GM13976 (cell line): ENCODE results near the gene CELF2.

Source experiments
- DNase-seq: peaks from one replicate; pipeline ENCODE4 v3.0.0; 2012; ENCODE audit warnings: low spot score
- CTCF ChIP-seq: IDR thresholded peaks from 2 replicates; pipeline ENCODE4 v1.5.1; 2012; ENCODE audit warnings: borderline replicate concordance, mild to moderate bottlenecking; ENCODE audit not compliant: insufficient read depth; ENCODE audit errors: extremely low read depth, missing control alignments, control extremely low read depth
- in situ Hi-C: fragments of 300-500 bp; cut with MboI; formaldehyde crosslinking; loops from one replicate; pipeline ENCODE4 v1.12.0; 2022; ENCODE audit warnings: low sequenced_read_pairs, mixed read lengths, inconsistent platforms; ENCODE audit not compliant: unreplicated experiment

CELF2 gene

DNA sequence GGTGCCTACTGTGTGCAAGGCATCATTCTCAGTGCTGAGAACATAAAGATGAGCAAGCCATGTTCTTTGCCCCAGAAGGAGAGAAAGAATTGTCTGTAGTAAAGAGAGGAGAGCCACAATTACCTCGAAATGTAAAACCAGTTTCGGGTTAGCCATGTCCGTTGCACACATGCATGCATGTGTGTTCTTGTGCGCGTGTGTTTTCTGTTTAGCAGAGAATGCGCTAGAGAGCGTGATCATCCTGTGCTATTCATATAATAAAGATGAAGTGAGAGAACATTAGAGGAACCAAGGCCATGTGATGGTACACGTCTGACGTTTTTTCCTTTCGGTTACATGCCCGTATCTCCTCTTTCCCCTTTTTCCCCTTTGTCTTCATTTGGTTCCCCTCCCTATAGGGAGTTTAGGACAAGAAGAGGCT is 158.2 kb downstream of the CELF2 start:
- TF ChIP-seq CTCF: peak; percentile 14
- in situ Hi-C loops: loop anchor here (10.0 kb wide), 1 partner anchor 89 kb away; no protein-coding TSS in a partner anchor
- peak; percentile 43 for DNase-seq

DNA sequence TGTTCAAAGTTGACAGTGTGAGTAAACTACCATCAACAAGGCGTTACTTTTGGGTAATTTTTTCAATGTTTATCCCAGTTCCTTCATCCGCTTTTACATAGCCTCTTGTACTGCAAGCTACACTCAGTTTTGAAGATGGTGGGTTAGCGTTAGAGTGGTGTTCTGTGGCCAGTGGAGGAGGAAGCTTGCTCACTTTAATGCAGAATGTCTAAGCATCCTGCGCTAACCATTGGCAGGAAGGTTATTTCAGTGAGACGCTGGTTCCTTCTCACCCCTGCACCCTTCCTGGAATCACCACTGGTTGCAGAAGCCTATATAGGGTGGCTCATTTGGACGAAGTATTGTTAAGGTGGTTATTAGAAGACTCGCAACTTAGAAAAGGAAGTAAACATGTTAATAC is 159.1 kb downstream of the CELF2 start:
- DNase-seq: no peak
- no peak for TF ChIP-seq CTCF
- in situ Hi-C loops: loop anchor here (10.0 kb wide), 1 partner anchor 88 kb away; no protein-coding TSS in a partner anchor

GRCh38 chr10:11177381-11177780 is 159.7 kb downstream of the CELF2 start:
- in situ Hi-C loops: loop anchor here (10.0 kb wide), 1 partner anchor 87 kb away; no protein-coding TSS in a partner anchor
- TF ChIP-seq CTCF: no peak
- DNase-seq: no peak

- peak; percentile 19 for TF ChIP-seq CTCF
- no peak for DNase-seq
- in situ Hi-C loops: loop anchor here (10.0 kb wide), 1 partner anchor 87 kb away; no protein-coding TSS in a partner anchor
Observed at GRCh38 chr10:11177926-11178471, 160.3 kb downstream of the CELF2 start.

DNA sequence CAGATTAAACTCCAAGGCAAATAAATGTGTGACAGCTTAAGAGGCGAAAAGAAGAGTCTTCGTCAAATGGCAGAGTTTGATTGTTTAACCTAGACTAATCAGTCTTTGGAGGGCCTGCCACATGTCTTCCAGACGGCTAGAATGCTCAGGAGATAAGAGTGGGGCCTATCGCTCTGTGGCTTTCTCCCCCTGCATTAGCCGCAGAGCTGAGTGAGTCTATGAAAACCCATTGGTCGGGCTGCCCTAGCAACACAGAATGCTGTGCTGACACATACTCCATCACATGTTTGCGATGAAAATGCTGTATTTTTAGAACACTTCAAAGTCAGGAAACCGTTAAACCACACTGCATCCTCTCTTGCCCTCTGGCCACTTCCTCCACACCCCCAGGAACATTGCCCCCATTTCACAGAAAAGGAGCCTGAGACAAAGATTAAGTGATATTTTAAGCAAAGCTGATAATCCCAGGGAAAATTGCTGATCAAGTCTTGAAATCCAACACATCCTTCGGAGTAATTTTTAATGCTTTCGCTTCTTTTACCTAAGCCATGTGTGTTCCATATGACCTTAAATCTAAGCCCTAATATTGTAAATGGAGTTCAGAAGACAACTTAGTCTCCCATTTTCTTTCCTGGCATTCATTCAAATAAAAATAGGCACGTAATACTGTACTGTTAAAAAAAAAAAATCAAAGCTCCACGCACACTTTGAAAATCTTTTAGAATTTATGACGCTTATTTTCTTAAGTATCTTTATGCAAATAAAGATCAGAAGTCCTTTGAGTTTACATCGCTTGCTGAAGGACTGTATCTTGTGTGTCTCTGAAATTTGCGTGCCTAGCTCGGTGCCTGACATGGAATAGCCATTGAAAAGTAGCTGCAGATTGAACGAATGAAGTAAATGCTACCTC is 161.2 kb downstream of the CELF2 start:
- TF ChIP-seq CTCF: no peak
- DNase-seq: peak; percentile 76
- in situ Hi-C loops: loop anchor here (10.0 kb wide), 1 partner anchor 86 kb away; no protein-coding TSS in a partner anchor

- no peak for TF ChIP-seq CTCF
- DNase-seq: no peak
- in situ Hi-C loops: loop anchor here (10.0 kb wide), 1 partner anchor 85 kb away; no protein-coding TSS in a partner anchor
Observed at GRCh38 chr10:11179516-11180105, 161.9 kb downstream of the CELF2 start.
